ENCODE results near the gene KLK7. TPM values are rescaled to one million over a fixed set of nuclear protein-coding genes. Genes with fewer than 3 reads are reported as not detected.

KLK7 gene
- total and polyA plus RNA-seq, 5 donors: not detected

GRCh38 chr19:51024924-51025323 lies 41.2 kb upstream of the KLK7 start:
- Histone ChIP-seq H3K4me1 (ENCODE audit: control insufficient read depth, insufficient read depth, low read length) (no peaks in the 10 kb centered on the region), H3K27me3 (ENCODE audit: control insufficient read depth, insufficient read depth) (no peaks in the 10 kb centered on the region), H3K9me3 (ENCODE audit: control insufficient read depth, low read length) (no peaks in the 10 kb centered on the region), H3K27ac (ENCODE audit: low read length) (no peak overlapping the region), H3K4me3 (ENCODE audit: low read length) (no peak overlapping the region)
- ATAC-seq (no peak), DNase-seq (no peak)
- intact Hi-C loops (cut with DNase I): loop anchor here in 2 of 4 donors (5.0 to 10.0 kb wide), 3 partner anchors 67 to 140 kb away; no protein-coding TSS in a partner anchor
- WGBS: 58% methylated on average over 5 of the region's 5 CpGs

DNA sequence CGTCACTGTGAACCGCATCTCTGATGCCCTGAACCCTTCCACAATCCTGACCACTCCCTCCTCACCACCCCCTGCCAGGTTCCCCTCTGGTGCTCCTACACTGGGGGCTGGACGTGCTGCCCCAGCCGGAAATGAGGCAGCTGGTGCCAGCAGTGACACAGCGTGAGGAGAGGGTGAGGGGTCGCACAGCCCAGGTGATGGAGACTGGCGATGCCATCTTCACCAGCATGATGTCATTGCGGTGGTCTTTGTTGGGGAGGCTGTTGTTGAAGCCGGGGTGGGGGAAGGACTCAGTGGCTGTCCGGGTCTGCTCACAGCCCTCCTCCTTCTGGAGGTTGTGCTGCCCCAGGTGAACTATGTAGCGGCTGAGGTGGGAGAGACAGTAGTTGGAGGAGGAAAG lies 40.2 kb upstream of the KLK7 start:
- Histone ChIP-seq H3K9me3 (ENCODE audit: control insufficient read depth, low read length) (no peaks in the 10 kb centered on the region), H3K4me3 (ENCODE audit: low read length) (no peak overlapping the region), H3K4me1 (ENCODE audit: control insufficient read depth, insufficient read depth, low read length) (peaks cover 4% of the 10 kb centered on the region), H3K27me3 (ENCODE audit: control insufficient read depth, insufficient read depth) (no peaks in the 10 kb centered on the region), H3K27ac (ENCODE audit: low read length) (no peak overlapping the region)
- intact Hi-C loops (cut with DNase I): loop anchor here in 2 of 4 donors (5.0 to 10.0 kb wide), 2 partner anchors 73 to 141 kb away; no protein-coding TSS in a partner anchor
- WGBS: 64% methylated on average over 11 of the region's 11 CpGs
- ATAC-seq (no peak), DNase-seq (no peak)

- Histone ChIP-seq H3K27ac (ENCODE audit: low read length) (no peak overlapping the region), H3K4me3 (ENCODE audit: low read length) (no peak overlapping the region), H3K27me3 (ENCODE audit: control insufficient read depth, insufficient read depth) (no peaks in the 10 kb centered on the region), H3K4me1 (ENCODE audit: control insufficient read depth, insufficient read depth, low read length) (peaks cover 4% of the 10 kb centered on the region), H3K9me3 (ENCODE audit: control insufficient read depth, low read length) (no peaks in the 10 kb centered on the region)
- 62% methylated on average over 14 of the region's 14 CpGs for WGBS
- no peak for DNase-seq
- intact Hi-C loops (cut with DNase I): loop anchor here in 2 of 4 donors (5.0 to 10.0 kb wide), 2 partner anchors 75 to 142 kb away; no protein-coding TSS in a partner anchor
- ATAC-seq: no peak
These were observed 38.8 kb upstream of the KLK7 start for GRCh38 chr19:51022526-51022925.

DNA sequence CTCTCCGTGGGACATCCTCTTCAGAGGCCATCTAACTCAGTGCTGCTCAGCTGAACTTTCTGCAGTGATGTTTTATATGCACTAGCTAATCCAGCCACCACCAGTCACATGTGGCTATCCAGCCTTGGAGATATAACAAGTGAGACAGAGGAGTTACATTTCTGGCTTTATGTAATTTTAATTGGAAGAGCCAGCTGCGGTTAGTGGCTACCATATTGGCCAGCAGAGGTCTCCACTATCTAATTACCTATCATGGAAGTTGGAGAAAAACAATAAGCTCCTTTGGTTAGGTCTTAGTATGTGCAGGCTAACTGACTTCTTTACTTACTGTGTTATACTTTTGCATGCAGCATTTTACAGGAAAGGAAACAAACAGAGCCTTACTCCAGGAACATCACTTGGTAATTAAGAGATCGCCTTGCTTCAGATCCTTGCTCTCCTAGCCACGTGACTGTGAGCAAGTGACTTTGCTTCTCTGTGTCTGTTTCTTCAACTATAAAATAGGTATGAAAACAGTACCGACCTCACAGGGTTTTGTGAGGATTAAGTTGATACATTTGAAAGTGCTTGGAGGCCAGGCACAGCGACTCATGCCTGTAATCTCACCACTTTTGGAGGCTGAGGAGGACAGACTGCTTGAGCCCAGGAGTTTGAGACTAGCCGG lies 37.4 kb upstream of the KLK7 start:
- ATAC-seq: peak; percentile 21 to 28

DNA sequence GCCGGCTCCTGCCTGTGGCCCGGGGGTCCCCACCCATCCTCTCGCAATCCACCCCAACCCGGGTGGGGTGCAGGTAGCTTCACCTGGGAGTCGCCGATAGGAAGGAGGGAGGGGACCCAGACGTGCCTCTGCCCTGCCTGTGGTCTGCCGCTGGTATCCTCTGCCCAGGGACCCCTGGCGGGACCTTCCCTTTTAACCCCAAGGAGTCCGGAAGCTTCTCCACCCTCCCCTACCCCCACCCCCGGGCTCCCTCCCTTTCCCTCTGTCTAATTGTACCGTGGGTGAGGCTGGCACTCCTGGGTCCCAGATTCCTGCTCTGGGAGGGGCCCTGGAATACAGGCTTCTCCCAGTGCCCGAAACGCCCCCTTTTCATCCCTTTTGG lies 35.8 kb upstream of the KLK7 start, which contains the start of gene KLK10:
TSS of gene KLK10 (minus strand) at position 166 of the 382 bp plus-strand sequence. CDS start 579 bp downstream, outside the sequence.
- 3% methylated on average over 14 of the region's 14 CpGs for WGBS
- intact Hi-C loops (cut with DNase I): loop anchor here in 1 of 4 donors (5.0 kb wide), 1 partner anchor 78 kb away; no protein-coding TSS in a partner anchor

More for the DNA sequence above, 37.4 kb upstream of the KLK7 start:
- Histone ChIP-seq H3K4me3 (ENCODE audit: low read length) (no peak overlapping the region), H3K4me1 (ENCODE audit: control insufficient read depth, insufficient read depth, low read length) (peaks cover 4% of the 10 kb centered on the region), H3K27ac (ENCODE audit: low read length) (no peak overlapping the region), H3K27me3 (ENCODE audit: control insufficient read depth, insufficient read depth) (no peaks in the 10 kb centered on the region), H3K9me3 (ENCODE audit: control insufficient read depth, low read length) (no peaks in the 10 kb centered on the region)
- no peak for DNase-seq
- WGBS: 35% methylated on average over 7 of the region's 7 CpGs
- intact Hi-C loops (cut with DNase I): loop anchor here in 3 of 4 donors (2.0 to 10.0 kb wide), 3 partner anchors 72 to 144 kb away; no protein-coding TSS in a partner anchor

GRCh38 chr19:51018745-51019543 lies 35.2 kb upstream of the KLK7 start:
- intact Hi-C loops (cut with DNase I): loop anchor here in 1 of 4 donors (5.0 kb wide), 1 partner anchor 78 kb away; no protein-coding TSS in a partner anchor
- Histone ChIP-seq H3K4me1 (ENCODE audit: control insufficient read depth, insufficient read depth, low read length) (peaks cover 4% of the 10 kb centered on the region), H3K4me3 (ENCODE audit: low read length) (peak overlapping the region; percentile 29), H3K27me3 (ENCODE audit: control insufficient read depth, insufficient read depth) (no peaks in the 10 kb centered on the region), H3K9me3 (ENCODE audit: control insufficient read depth, low read length) (no peaks in the 10 kb centered on the region), H3K27ac (ENCODE audit: low read length) (no peak overlapping the region)
- peak; percentile 27 to 78 (median 67) for DNase-seq
- WGBS: 2% methylated on average over 68 of the region's 68 CpGs
- ATAC-seq: peak; percentile 20 to 44

More for the DNA sequence above, 35.8 kb upstream of the KLK7 start, which contains the start of gene KLK10:
- Histone ChIP-seq H3K4me1 (ENCODE audit: control insufficient read depth, insufficient read depth, low read length) (peaks cover 4% of the 10 kb centered on the region), H3K9me3 (ENCODE audit: control insufficient read depth, low read length) (no peaks in the 10 kb centered on the region), H3K27ac (ENCODE audit: low read length) (no peak within 1 kb of the TSS), H3K4me3 (ENCODE audit: low read length) (peak within 1 kb of the TSS; percentile 29), H3K27me3 (ENCODE audit: control insufficient read depth, insufficient read depth) (no peaks in the 10 kb centered on the region)
- no peak for ATAC-seq
- DNase-seq: peak in 1 of 3 donors; percentile 39

- Histone ChIP-seq H3K27me3 (ENCODE audit: control insufficient read depth, insufficient read depth) (no peaks in the 10 kb centered on the region), H3K9me3 (ENCODE audit: control insufficient read depth, low read length) (no peaks in the 10 kb centered on the region), H3K4me3 (ENCODE audit: low read length) (no peak overlapping the region), H3K27ac (ENCODE audit: low read length) (no peak overlapping the region), H3K4me1 (ENCODE audit: control insufficient read depth, insufficient read depth, low read length) (peaks cover 4% of the 10 kb centered on the region)
- intact Hi-C loops (cut with DNase I): loop anchor here in 1 of 4 donors (5.0 kb wide), 1 partner anchor 80 kb away; no protein-coding TSS in a partner anchor
- ATAC-seq: peak; percentile 13 to 46
- peak; percentile 36 to 84 (median 73) for DNase-seq
- 1% methylated on average over 68 of the region's 68 CpGs for WGBS
These were observed 33.3 kb upstream of the KLK7 start for GRCh38 chr19:51016798-51017683.

DNA sequence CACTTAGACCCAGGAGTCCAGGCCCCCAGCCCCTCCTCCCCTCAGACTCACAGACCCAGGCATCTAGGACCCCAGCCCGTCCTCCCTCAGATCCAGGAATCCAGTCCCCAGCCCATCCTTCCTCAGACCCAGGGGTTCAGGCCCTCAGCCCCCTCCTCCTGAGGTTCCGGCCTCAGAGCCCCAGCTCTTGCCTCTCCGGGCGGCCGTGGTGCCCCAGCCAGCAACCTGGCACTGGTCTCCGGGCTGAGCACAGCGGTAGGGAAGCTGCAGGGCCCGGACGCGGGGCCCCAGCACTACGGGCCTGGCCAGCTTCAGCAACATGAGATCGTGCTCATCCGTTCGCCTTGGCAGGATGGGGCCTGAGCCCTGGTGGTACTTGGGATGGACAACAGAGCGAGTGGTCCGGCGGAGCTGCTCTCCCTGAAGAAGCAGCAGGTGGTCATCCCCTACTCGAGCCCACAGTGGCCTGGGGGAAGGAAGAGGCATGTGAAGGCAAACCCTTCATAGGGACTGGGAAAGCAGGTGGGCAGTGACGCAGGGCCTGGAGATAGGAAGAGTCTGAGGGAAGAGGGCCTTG lies 32.1 kb upstream of the KLK7 start:
- Histone ChIP-seq H3K27ac (ENCODE audit: low read length) (no peak overlapping the region), H3K9me3 (ENCODE audit: control insufficient read depth, low read length) (no peaks in the 10 kb centered on the region), H3K4me3 (ENCODE audit: low read length) (no peak overlapping the region), H3K27me3 (ENCODE audit: control insufficient read depth, insufficient read depth) (no peaks in the 10 kb centered on the region), H3K4me1 (ENCODE audit: control insufficient read depth, insufficient read depth, low read length) (peaks cover 4% of the 10 kb centered on the region)
- ATAC-seq (no peak), DNase-seq (no peak)
- intact Hi-C loops (cut with DNase I): loop anchor here in 1 of 4 donors (5.0 kb wide), 1 partner anchor 82 kb away; no protein-coding TSS in a partner anchor
- WGBS: 85% methylated on average over 19 of the region's 19 CpGs

- DNase-seq (no peak), ATAC-seq (no peak)
- Histone ChIP-seq H3K27ac (ENCODE audit: low read length) (no peak overlapping the region), H3K4me3 (ENCODE audit: low read length) (no peak overlapping the region), H3K27me3 (ENCODE audit: control insufficient read depth, insufficient read depth) (no peaks in the 10 kb centered on the region), H3K4me1 (ENCODE audit: control insufficient read depth, insufficient read depth, low read length) (peaks cover 2% of the 10 kb centered on the region), H3K9me3 (ENCODE audit: control insufficient read depth, low read length) (no peaks in the 10 kb centered on the region)
- intact Hi-C loops (cut with DNase I): no loop called here
- WGBS: 83% methylated on average over 6 of the region's 6 CpGs
These were observed 30.5 kb upstream of the KLK7 start for GRCh38 chr19:51014242-51014641.

DNA sequence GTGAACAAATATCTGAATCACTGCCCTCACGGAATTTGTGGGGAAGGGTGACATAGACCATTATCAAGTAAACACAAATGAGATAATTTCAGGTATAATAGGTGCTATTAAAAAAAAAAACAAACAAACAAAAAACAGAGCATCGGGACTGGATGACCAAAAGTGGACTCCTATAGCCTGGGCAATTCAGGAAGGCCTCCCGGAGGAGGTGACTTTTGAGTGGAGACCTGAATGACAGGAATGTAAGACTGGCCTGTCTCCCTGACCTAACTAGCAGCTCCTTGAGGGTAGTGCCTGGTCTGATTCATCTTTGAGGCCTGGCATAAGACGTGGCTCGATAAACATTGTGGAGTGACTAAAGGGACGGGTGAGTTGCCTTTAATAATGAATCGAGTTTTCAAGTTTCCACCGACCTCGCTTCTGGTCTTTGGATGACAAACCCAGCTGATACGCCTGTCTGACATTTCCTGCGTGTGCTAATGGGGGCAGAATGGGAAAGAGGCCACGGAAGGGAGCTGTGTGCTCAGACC lies 29.0 kb upstream of the KLK7 start:
- Histone ChIP-seq H3K4me3 (ENCODE audit: low read length) (no peak overlapping the region), H3K4me1 (ENCODE audit: control insufficient read depth, insufficient read depth, low read length) (no peaks in the 10 kb centered on the region), H3K27ac (ENCODE audit: low read length) (no peak overlapping the region), H3K27me3 (ENCODE audit: control insufficient read depth, insufficient read depth) (no peaks in the 10 kb centered on the region), H3K9me3 (ENCODE audit: control insufficient read depth, low read length) (no peaks in the 10 kb centered on the region)
- ATAC-seq (no peak), DNase-seq (no peak)
- 55% methylated on average over 12 of the region's 12 CpGs for WGBS
- intact Hi-C loops (cut with DNase I): no loop called here

Measured in right cardiac atrium (tissue), 5 donors.